Ovary (tissue), 9 donors: ENCODE data around the gene PSMD14. TPM values are rescaled to one million over a fixed set of nuclear protein-coding genes. Genes with fewer than 3 reads are reported as not detected.
"Not testable (repeated sequence)": the region's sequence is repeated elsewhere in the genome, so short reads cannot be mapped to it uniquely, and the experiment has no call there.

ENCODE experiments used
- DNase-seq, 5 donors: peaks; one replicate each; pipeline ENCODE4 v3.0.0-alpha.2; 2019 to 2020
- H3K27ac ChIP-seq, 2 donors: fragments of 200-600 bp; one replicate each; pipeline versions ENCODE4 v1.5.1 to v1.8.0; 2019 to 2022
- H3K27me3 ChIP-seq: fragments of 200-600 bp; one replicate; pipeline ENCODE4 v1.8.0; 2022
- H3K36me3 ChIP-seq: fragments of 200-600 bp; sonication (generic); one replicate; pipeline ENCODE4 v1.5.1; 2019
- H3K4me1 ChIP-seq: one replicate; pipeline ENCODE4 v1.8.1; 2013; ENCODE audit warnings: mild to moderate bottlenecking, moderate library complexity; ENCODE audit not compliant: insufficient read depth
- H3K4me3 ChIP-seq: fragments of 200-600 bp; sonication (generic); one replicate; pipeline ENCODE4 v1.5.1; 2017
- H3K9me3 ChIP-seq, 2 donors: fragments of 200-600 bp in 1 of 2; sonication (generic) in 1 of 2; one replicate each; pipeline versions ENCODE4 v1.5.1 to v1.8.1; 2013 to 2019; ENCODE audit warnings: mild to moderate bottlenecking in 1 of 2, moderate library complexity in 1 of 2
- EP300 ChIP-seq: sonication (generic); formaldehyde crosslinking; IDR thresholded peaks from one replicate; pipeline ENCODE4 v1.6.1; 2017; ENCODE audit warnings: antibody characterized with exemption
- POLR2A ChIP-seq: fragments of 450-650 bp; IDR thresholded peaks from one replicate; pipeline ENCODE4 v1.6.1; 2017; ENCODE audit warnings: antibody characterized with exemption, mild to moderate bottlenecking, moderate library complexity
- WGBS, 3 donors: extraction: QIAGEN DNeasy Blood & Tissue Kit in 1 of 3; methylation state at CpG; one replicate each; pipeline versions ENCODE4 v1.1.5 to v1.1.7; 2013 to 2017; 5-methylcytosine and 5-hydroxymethylcytosine counted together
- intact Hi-C, 4 donors: fragments of 100-400 bp; cut with DNase I; formaldehyde crosslinking; loops; one replicate each; pipeline versions ENCODE4 v1.11.0 to v1.15.1; 2022 to 2023
- polyA plus RNA-seq, 2 donors: library from polyadenylated mRNA; stranded (reverse); fragments of 200-250 nt in 1 of 2; fragments of 350-450 nt in 1 of 2; fragmentation: Illumina TruSeq in 1 of 2; extraction: RNeasy Lipid Tissue Mini Kit (QIAGEN cat#74804) in 1 of 2; gene quantifications; one replicate each; pipeline ENCODE4 v1.2.3, GENCODE V29; 2013 to 2014
- total RNA-seq, 7 donors: library from RNA; depleted of rRNA in 2 of 7; stranded (reverse); fragments of >200 nt in 2 of 7; fragmentation: NEBNext Ultra II Directional in 3 of 7; extraction: Animal tissue kit (Norgen Biotek cat#: 25700) in 3 of 7; gene quantifications; one replicate each; pipeline versions ENCODE4 v1.1.0 to v1.2.4, GENCODE V29; 2016 to 2023
- TF ChIP-seq, protein P1 (sequence below), 3 donors: fragments of 450-650 bp in 2 of 3; fragments of 200-600 bp in 1 of 3; IDR thresholded peaks; one replicate each; pipeline versions ENCODE4 v1.5.1 to v1.8.0; 2016 to 2022; ENCODE audit warnings: antibody characterized with exemption in 3 of 3, mild to moderate bottlenecking in 1 of 3
- donor health status: DM: no; HTN: no; CAD: no; lungs with moderate emphysema.
- donor health status: DM: no; HTN: no; CAD: no.
- donor health status: Bipolar disorder and iron deficiency.
- donor health status: DM: yes; HTN: yes; CAD: no.
- donor health status: DM: no; HTN: no; CAD: no.
- donor health status: DM: yes; HTN: yes; CAD: no.

The PSMD14 gene
- total and polyA plus RNA-seq, 9 donors = 9.4 to 34.3 (median 19.4) TPM

DNA sequence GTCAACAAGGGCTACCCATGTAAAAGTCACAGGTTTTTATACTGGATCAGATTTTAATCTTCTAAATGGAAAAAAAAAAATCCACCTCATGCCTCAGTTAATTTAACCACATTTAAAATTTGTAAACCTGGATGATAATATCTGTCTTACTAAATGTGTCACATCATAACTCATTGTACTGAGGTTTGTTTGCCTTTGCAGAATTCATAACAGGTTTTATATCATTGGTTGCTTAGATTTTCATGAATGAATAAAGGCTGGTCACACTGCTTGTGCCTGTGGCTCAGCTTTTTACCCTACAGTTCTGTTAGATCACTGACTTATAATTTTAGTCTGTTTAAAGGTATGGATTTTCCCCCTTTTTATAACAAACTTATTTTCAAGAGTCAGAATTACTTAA lies 48.9 kb downstream of the PSMD14 start:
- Histone ChIP-seq H3K4me1 (no peaks in the 10 kb centered on the region), H3K9me3 (no peaks in the 10 kb centered on the region), H3K27me3 (no peaks in the 10 kb centered on the region), H3K27ac (no peak overlapping the region), H3K36me3 (no peaks in the 10 kb centered on the region), H3K4me3 (no peak overlapping the region)
- intact Hi-C loops = no loop called here
- no peak for TF ChIP-seq POLR2A
- no peak for TF ChIP-seq EP300
- TF ChIP-seq, protein P1, sequence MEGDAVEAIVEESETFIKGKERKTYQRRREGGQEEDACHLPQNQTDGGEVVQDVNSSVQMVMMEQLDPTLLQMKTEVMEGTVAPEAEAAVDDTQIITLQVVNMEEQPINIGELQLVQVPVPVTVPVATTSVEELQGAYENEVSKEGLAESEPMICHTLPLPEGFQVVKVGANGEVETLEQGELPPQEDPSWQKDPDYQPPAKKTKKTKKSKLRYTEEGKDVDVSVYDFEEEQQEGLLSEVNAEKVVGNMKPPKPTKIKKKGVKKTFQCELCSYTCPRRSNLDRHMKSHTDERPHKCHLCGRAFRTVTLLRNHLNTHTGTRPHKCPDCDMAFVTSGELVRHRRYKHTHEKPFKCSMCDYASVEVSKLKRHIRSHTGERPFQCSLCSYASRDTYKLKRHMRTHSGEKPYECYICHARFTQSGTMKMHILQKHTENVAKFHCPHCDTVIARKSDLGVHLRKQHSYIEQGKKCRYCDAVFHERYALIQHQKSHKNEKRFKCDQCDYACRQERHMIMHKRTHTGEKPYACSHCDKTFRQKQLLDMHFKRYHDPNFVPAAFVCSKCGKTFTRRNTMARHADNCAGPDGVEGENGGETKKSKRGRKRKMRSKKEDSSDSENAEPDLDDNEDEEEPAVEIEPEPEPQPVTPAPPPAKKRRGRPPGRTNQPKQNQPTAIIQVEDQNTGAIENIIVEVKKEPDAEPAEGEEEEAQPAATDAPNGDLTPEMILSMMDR (IDR thresholded peaks at IDR 0.05) = no peak
- DNase-seq = no peak

DNA sequence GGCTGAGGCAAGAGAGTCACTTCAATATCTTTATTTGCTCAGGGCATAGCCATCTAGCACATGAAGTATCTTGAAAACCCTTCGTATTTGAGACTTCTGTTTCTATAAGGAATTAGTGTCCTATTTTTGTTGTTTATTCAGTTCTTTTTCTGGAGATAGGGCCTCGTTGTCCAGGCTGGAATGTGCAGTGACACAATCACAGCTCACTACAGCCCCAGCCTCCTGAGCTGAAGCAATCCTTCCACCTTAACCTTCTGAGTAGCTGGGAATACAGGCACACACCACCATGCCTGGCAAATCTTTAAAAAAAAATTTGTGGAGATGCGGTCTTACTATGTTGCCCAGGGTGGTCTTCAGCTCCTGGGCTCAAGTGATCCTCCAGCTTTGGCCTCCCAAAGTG lies 50.6 kb downstream of the PSMD14 start:
- no peaks in the 10 kb centered on the region for H3K27me3 ChIP-seq
- intact Hi-C loops = no loop called here
- 79 to 84% (median 83%) methylated on average over 3 of the region's 3 CpGs for WGBS, 3 donors
- H3K36me3 ChIP-seq = no peaks in the 10 kb centered on the region
- no peak overlapping the region for H3K4me3 ChIP-seq
- no peaks in the 10 kb centered on the region for H3K4me1 ChIP-seq
- H3K27ac ChIP-seq = no peak overlapping the region
- H3K9me3 ChIP-seq = no peaks in the 10 kb centered on the region
- DNase-seq = no peak
- TF ChIP-seq, protein P1 (IDR thresholded peaks at IDR 0.05) = no peak

DNA sequence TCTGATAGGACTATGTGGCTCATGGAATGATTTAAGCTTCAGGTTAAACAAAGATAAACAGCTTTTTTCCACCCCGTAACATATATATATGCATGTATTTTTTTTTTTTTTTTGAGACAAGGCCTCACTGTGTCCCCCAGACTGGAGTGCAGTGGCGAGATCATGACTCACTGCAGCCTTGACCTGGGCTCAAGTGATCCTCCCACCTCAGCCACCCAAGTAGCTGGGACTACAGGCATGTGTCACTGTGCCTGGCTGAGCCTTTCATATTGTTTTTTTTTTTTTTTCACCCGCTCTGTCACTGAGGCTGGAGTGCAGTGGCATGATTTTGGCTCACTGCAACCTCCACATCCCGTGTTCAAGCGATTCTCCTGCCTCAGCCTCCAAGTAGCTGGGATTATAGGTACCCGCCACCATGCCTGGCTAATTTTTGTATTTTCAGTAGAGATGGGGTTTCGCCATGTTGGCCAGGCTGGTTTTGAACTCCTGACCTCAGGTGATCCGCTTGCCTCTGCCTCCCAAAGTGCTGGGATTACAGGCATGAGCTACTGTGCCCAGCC lies 52.0 kb downstream of the PSMD14 start:
- H3K4me1 ChIP-seq, H3K27ac ChIP-seq, H3K36me3 ChIP-seq, H3K9me3 ChIP-seq, DNase-seq, intact Hi-C loops, H3K27me3 ChIP-seq, H3K4me3 ChIP-seq: not testable (repeated sequence)
- WGBS, 3 donors = 95 to 97% (median 96%) methylated on average over 8 of the region's 8 CpGs

DNA sequence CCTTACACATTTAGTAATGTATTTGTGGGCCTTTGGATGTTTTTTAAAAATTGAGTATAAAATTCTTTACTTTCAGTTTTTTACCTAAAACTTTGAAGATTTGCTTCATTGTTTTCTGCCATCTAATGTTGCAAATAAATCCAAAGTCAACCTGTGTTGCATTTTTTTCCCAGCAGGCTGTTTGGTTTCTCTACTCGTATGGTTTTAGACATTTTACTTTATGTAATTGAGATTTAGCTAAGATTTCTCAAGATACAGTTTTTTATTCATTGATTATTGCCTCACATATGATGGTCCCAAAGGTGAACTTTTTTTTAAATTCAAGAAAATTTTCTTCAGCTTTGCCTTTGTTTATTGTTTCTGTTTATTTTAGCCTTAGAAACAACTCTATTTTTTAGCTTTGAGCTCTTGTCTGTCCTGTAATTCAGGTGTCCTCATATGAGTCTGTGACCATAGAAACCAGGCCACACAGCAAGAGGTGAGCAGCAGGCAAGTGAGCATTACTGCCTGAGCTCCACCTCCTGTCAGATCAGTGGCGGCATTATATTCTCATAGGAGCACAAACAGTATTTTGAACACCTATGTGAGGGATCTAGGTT lies 54.4 kb downstream of the PSMD14 start:
- TF ChIP-seq, protein P1 (IDR thresholded peaks at IDR 0.05) = no peak
- TF ChIP-seq POLR2A (no peak), EP300 (no peak)

DNA sequence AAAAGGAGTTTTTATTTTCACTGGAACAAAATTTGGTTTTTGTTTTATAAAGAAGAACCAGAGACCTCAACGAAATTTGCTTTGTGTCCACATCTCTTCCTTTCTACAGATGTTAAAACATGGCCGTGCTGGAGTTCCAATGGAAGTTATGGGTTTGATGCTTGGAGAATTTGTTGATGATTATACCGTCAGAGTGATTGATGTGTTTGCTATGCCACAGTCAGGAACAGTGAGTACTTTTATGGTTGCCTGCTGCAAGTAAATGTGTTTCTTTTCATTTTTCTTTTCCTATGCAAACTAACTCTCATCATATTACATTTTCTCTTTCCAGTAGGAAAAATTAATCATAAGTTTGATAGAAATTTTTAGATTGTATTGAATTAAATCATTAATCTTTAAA lies 59.5 kb downstream of the PSMD14 start:
- Histone ChIP-seq H3K4me1 (no peaks in the 10 kb centered on the region), H3K27ac (no peak overlapping the region), H3K4me3 (no peak overlapping the region), H3K36me3 (no peaks in the 10 kb centered on the region), H3K9me3 (no peaks in the 10 kb centered on the region), H3K27me3 (no peaks in the 10 kb centered on the region)
- 77 to 82% (median 79%) methylated on average over 3 of the region's 3 CpGs for WGBS, 3 donors
- no peak for DNase-seq
- TF ChIP-seq EP300 (no peak), POLR2A (no peak)
- TF ChIP-seq, protein P1 (IDR thresholded peaks at IDR 0.05) = no peak
- intact Hi-C loops = no loop called here

More for the DNA sequence above, 54.4 kb downstream of the PSMD14 start:
- no peaks in the 10 kb centered on the region for H3K27me3 ChIP-seq
- H3K36me3 ChIP-seq = no peaks in the 10 kb centered on the region
- 87 to 98% (median 95%) methylated on average over 2 of the region's 2 CpGs for WGBS, 3 donors
- H3K4me1 ChIP-seq = no peaks in the 10 kb centered on the region
- no peak for DNase-seq
- no peaks in the 10 kb centered on the region for H3K9me3 ChIP-seq
- intact Hi-C loops = no loop called here
- H3K27ac ChIP-seq = no peak overlapping the region
- H3K4me3 ChIP-seq = no peak overlapping the region
